GM12878 (cell line): ENCODE results near the gene PI3.

Experiments
- HDAC2 ChIP-seq: fragments of 200-600 bp; sonication (generic); IDR thresholded peaks from 2 replicates; pipeline ENCODE4 v1.6.1; 2017
- POLR2A ChIP-seq: IDR thresholded peaks from 2 replicates; pipeline ENCODE4 v1.6.1; 2011; ENCODE audit warnings: low read depth, mild to moderate bottlenecking, low read length
- RCOR1 ChIP-seq: conservative IDR thresholded peaks from 2 replicates; pipeline ENCODE4 v1.6.1; 2012; ENCODE audit warnings: low read depth, low read length, improper control_type of control experiment
- TF ChIP-seq, protein P1 (sequence below): IDR thresholded peaks from 2 replicates; pipeline ENCODE4 v1.6.1; 2012; ENCODE audit warnings: mild to moderate bottlenecking, low read depth, low read length

DNA sequence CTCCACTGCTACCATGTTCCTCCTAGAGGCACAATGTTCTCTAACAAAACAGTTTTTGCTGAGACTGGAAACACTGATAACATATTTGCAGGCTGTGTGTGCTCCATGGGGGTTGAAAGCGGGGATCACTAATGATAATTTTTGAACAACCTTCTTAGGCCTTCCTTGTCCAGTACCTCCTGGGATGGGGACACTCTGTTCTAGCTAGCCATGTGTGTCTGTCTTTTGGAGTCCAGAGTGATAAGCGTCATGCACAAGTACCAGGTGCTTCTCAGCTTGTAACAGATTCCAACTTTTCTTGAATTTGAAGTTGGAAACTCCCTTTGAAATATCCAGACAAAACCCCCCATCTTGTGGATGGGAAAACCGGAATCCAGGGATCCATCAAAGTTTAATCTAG lies 15.2 kb downstream of the PI3 start:
- TF ChIP-seq RCOR1 (no peak), HDAC2 (no peak), POLR2A (no peak)
- TF ChIP-seq, protein P1, sequence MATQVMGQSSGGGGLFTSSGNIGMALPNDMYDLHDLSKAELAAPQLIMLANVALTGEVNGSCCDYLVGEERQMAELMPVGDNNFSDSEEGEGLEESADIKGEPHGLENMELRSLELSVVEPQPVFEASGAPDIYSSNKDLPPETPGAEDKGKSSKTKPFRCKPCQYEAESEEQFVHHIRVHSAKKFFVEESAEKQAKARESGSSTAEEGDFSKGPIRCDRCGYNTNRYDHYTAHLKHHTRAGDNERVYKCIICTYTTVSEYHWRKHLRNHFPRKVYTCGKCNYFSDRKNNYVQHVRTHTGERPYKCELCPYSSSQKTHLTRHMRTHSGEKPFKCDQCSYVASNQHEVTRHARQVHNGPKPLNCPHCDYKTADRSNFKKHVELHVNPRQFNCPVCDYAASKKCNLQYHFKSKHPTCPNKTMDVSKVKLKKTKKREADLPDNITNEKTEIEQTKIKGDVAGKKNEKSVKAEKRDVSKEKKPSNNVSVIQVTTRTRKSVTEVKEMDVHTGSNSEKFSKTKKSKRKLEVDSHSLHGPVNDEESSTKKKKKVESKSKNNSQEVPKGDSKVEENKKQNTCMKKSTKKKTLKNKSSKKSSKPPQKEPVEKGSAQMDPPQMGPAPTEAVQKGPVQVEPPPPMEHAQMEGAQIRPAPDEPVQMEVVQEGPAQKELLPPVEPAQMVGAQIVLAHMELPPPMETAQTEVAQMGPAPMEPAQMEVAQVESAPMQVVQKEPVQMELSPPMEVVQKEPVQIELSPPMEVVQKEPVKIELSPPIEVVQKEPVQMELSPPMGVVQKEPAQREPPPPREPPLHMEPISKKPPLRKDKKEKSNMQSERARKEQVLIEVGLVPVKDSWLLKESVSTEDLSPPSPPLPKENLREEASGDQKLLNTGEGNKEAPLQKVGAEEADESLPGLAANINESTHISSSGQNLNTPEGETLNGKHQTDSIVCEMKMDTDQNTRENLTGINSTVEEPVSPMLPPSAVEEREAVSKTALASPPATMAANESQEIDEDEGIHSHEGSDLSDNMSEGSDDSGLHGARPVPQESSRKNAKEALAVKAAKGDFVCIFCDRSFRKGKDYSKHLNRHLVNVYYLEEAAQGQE = no peak
